Neutrophil (primary cell): ENCODE results near the gene CDC14B.
"Not testable (repeated sequence)": the region's sequence is repeated elsewhere in the genome, so short reads cannot be mapped to it uniquely, and the experiment has no call there.

Source experiments
- H3K27ac ChIP-seq: fragments of 200-600 bp; sonication (generic); 2 replicates; pipeline ENCODE4 v1.5.1; 2016; ENCODE audit warnings: mild to moderate bottlenecking, moderate library complexity
- H3K27me3 ChIP-seq: fragments of 200-600 bp; sonication (generic); 2 replicates; pipeline ENCODE4 v1.6.0; 2016; ENCODE audit warnings: mild to moderate bottlenecking
- H3K36me3 ChIP-seq: fragments of 200-600 bp; sonication (generic); 2 replicates; pipeline ENCODE4 v1.5.1; 2017
- H3K4me1 ChIP-seq, 2 experiments: fragments of 200-600 bp in 1 of 2; sonication (generic) in 1 of 2; 1 replicate in 1 of 2; 2 replicates in 1 of 2; pipeline versions ENCODE4 v1.5.1 to v1.6.1; 2013 to 2016; ENCODE audit warnings: low read depth in 1 of 2, low read length in 1 of 2, mild to moderate bottlenecking in 1 of 2, moderate library complexity in 1 of 2; ENCODE audit not compliant: control insufficient read depth in 1 of 2, insufficient read depth in 1 of 2
- H3K4me3 ChIP-seq, 2 experiments: fragments of 200-600 bp in 1 of 2; sonication (generic) in 1 of 2; 1 replicate in 1 of 2; 2 replicates in 1 of 2; pipeline ENCODE4 v1.5.1; 2013 to 2016; ENCODE audit warnings: low read depth in 1 of 2, low read length in 1 of 2, mild to moderate bottlenecking in 1 of 2, moderate library complexity in 1 of 2
- H3K9me3 ChIP-seq: fragments of 200-600 bp; sonication (generic); 2 replicates; pipeline ENCODE4 v1.5.1; 2016
- CTCF ChIP-seq: fragments of 200-600 bp; sonication (generic); IDR thresholded peaks from 2 replicates; pipeline ENCODE4 v1.5.1; 2016; ENCODE audit warnings: antibody characterized with exemption

Gene CDC14B

GRCh38 chr9:96554801-96555566 lies 64.7 kb downstream of the CDC14B start:
- Histone ChIP-seq H3K27ac (no peak overlapping the region), H3K27me3 (no peaks in the 10 kb centered on the region), H3K4me3 (no peak overlapping the region), H3K9me3 (no peaks in the 10 kb centered on the region), H3K4me1 (peaks cover 11 to 17% of the 10 kb centered on the region in 2 experiments), H3K36me3 (peaks cover 5% of the 10 kb centered on the region)
- no peak for TF ChIP-seq CTCF

- TF ChIP-seq CTCF = no peak
- Histone ChIP-seq H3K36me3 (peaks cover 5% of the 10 kb centered on the region), H3K4me3 (no peak overlapping the region), H3K4me1 (peaks cover 11 to 17% of the 10 kb centered on the region in 2 experiments), H3K27me3 (no peaks in the 10 kb centered on the region), H3K27ac (no peak overlapping the region), H3K9me3 (no peaks in the 10 kb centered on the region)
Observed at GRCh38 chr9:96554326-96554725, 65.3 kb downstream of the CDC14B start.

GRCh38 chr9:96553070-96553469 lies 66.6 kb downstream of the CDC14B start:
- H3K27ac ChIP-seq = no peak overlapping the region
- H3K9me3 ChIP-seq = no peaks in the 10 kb centered on the region
- H3K36me3 ChIP-seq = no peaks in the 10 kb centered on the region
- no peaks in the 10 kb centered on the region for H3K27me3 ChIP-seq
- H3K4me1 ChIP-seq = peaks cover 11 to 17% of the 10 kb centered on the region in 2 experiments
- no peak for TF ChIP-seq CTCF
- no peak overlapping the region for H3K4me3 ChIP-seq

- H3K27ac ChIP-seq = no peak overlapping the region
- no peaks in the 10 kb centered on the region for H3K27me3 ChIP-seq
- no peaks in the 10 kb centered on the region for H3K36me3 ChIP-seq
- peaks cover 11 to 17% of the 10 kb centered on the region in 2 experiments for H3K4me1 ChIP-seq
- TF ChIP-seq CTCF = no peak
- no peaks in the 10 kb centered on the region for H3K9me3 ChIP-seq
- no peak overlapping the region for H3K4me3 ChIP-seq
Observed at GRCh38 chr9:96551403-96551802, 68.2 kb downstream of the CDC14B start.

- no peaks in the 10 kb centered on the region for H3K36me3 ChIP-seq
- H3K4me3 ChIP-seq = no peak overlapping the region
- H3K27ac ChIP-seq = no peak overlapping the region
- H3K27me3 ChIP-seq = no peaks in the 10 kb centered on the region
- no peak for TF ChIP-seq CTCF
- H3K4me1 ChIP-seq = peaks cover 5 to 9% of the 10 kb centered on the region in 2 experiments
- H3K9me3 ChIP-seq = no peaks in the 10 kb centered on the region
Observed at GRCh38 chr9:96550659-96551058, 69.0 kb downstream of the CDC14B start.

GRCh38 chr9:96543131-96543530 lies 76.5 kb downstream of the CDC14B start:
- not testable (repeated sequence) for H3K4me1 ChIP-seq, H3K9me3 ChIP-seq, H3K27ac ChIP-seq, H3K27me3 ChIP-seq, H3K4me3 ChIP-seq
- H3K36me3 ChIP-seq = peaks cover 19% of the 10 kb centered on the region
